Measurements from ENCODE around the gene CLEC4G.
"Not testable (repeated sequence)": the region's sequence is repeated elsewhere in the genome, so short reads cannot be mapped to it uniquely, and the experiment has no call there.

- TF ChIP-seq CTCF, POLR2A (IDR thresholded peaks at IDR 0.05): not testable (repeated sequence)
These were observed 32.2 kb upstream of the CLEC4G start for GRCh38 chr19:7764157-7764556.
